GM21786 (cell line): ENCODE measurements around the gene HIF1A.
"Not testable (repeated sequence)": the region's sequence is repeated elsewhere in the genome, so short reads cannot be mapped to it uniquely, and the experiment has no call there.

Source experiments
- ATAC-seq: cut with Tn5 transposase; IDR thresholded peaks from one replicate; pipeline ENCODE4 v1.9.1; 2021; ENCODE audit not compliant: unreplicated experiment

The HIF1A gene

DNA sequence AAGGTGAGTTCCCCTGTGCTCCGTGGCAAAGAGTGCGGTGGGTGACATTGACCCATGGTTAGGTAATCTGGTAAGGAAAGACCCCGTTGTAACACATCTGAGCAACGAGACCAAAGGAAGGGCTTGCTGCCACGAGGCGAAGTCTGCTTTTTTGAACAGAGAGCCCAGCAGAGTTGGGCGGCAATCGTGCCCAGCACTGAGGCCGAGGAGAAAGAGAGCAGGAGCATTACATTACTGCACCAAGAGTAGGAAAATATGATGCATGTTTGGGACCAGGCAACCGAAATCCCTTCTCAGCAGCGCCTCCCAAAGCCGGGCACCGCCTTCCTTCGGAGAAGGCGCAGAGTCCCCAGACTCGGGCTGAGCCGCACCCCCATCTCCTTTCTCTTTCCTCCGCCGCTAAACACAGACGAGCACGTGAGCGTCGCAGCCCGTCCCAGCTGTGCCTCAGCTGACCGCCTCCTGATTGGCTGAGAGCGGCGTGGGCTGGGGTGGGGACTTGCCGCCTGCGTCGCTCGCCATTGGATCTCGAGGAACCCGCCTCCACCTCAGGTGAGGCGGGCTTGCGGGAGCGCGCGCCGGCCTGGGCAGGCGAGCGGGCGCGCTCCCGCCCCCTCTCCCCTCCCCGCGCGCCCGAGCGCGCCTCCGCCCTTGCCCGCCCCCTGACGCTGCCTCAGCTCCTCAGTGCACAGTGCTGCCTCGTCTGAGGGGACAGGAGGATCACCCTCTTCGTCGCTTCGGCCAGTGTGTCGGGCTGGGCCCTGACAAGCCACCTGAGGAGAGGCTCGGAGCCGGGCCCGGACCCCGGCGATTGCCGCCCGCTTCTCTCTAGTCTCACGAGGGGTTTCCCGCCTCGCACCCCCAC, at the start of gene HIF1A:
HIF1A (plus strand) TSS at position 684 of the 865 bp plus-strand sequence. CDS start 292 bp downstream, outside the sequence.
- ATAC-seq, result peak; percentile 87

DNA sequence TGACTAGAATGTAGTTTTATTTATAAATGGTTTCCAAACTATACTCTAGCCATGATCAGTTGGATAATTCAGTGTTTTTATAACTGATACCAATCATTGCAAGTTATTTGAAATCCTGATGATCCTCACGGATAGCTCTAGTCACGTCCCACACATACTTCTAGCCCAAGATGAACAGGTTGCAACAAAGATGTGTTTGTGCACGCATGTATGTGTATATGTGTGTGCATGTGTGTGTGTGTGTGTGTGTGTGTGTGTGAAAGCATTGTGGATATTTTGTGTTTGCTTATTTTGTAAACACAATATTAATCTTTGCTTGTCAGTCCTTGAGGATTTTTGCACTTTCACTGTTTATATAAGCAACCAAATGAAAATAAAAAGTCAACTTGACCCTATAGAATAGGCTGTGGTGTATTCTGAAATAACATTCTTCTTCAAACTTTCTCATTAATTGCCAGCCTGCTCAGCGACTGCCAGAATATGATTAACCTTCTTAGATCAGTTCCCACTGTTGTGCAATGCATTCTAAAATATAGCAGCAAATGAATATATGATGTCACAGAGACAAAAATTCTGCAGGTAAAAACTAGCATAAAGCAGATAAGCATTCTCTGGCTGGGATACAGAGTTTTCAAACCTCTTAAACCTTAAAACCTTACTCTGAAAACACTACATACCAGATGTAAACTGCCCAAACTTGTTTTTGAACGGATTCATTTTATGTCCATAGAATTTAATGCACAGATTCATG, 48.8 kb upstream of the HIF1A start:
- no peak for ATAC-seq

DNA sequence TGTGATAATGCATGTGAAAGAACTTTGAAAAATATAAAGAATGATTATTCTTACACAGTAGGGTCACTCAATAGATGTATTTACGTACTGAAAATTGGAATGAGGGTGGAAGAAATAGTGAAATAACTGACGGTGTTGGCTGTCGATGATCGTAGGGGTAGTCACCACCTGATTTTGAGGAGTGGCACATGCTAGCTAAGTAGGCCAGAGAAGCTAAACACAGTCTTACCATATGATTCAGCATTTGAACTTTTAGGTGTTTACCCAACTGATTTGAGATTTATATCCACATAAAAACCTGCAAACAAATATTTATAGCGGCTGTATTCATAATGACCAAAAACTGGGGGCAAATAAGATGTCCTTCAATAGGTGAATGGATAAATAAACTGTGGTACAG, 47.6 kb upstream of the HIF1A start:
- no peak for ATAC-seq

DNA sequence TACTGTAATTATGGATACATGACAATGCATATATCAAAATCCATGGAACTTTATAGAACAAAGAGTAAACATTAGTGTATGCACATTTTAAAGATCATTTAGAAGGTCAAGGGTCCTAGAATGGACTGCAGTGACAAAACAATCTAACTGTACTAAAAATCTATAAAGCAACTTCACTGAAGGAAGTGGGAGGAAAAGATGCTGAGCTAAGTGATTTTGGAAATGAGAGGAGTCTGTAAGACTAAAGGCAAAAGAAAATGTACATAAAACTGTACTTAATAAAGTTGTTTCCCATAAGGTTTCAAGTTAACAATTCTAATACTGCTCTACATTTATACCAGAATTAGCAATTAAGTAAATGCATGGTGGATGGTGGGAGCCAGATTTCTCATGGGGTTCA, 46.9 kb upstream of the HIF1A start:
- no peak for ATAC-seq

DNA sequence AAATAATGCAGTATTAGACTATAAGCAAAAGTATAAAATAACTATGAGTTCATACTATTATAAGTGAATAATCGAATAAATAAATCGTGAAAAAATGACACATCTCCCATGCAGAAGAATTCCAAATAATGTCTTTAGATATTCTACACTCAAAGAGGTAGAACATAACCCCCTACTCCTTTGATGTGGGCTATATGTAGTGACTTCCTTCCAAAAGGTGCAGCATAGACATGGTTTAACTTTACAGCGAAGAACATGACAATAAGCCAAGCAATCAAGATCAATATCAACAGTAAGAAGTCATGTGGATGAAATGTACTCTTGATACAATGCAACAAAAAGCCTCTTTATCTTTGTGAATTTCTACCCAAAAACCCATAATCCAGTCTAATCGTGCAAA, 46.0 kb upstream of the HIF1A start:
- ATAC-seq, result no peak

DNA sequence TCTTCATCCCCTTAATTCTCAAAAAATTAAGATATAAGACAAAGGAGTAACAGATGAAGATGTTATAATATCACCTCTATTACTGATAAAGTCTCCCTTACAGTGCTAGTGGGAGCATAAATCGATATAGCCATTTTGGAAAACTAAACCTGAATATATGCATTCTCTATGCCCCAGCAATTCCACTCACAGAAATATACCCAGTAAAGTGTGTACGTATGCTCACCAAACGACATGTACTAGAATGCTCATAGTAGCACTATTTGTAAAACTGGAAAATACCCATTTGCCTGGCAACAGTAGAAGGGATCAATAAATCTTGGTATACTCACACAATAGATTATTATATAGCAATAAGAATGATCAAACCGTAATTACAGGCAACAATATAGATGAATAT, 44.0 kb upstream of the HIF1A start:
- ATAC-seq, result no peak

DNA sequence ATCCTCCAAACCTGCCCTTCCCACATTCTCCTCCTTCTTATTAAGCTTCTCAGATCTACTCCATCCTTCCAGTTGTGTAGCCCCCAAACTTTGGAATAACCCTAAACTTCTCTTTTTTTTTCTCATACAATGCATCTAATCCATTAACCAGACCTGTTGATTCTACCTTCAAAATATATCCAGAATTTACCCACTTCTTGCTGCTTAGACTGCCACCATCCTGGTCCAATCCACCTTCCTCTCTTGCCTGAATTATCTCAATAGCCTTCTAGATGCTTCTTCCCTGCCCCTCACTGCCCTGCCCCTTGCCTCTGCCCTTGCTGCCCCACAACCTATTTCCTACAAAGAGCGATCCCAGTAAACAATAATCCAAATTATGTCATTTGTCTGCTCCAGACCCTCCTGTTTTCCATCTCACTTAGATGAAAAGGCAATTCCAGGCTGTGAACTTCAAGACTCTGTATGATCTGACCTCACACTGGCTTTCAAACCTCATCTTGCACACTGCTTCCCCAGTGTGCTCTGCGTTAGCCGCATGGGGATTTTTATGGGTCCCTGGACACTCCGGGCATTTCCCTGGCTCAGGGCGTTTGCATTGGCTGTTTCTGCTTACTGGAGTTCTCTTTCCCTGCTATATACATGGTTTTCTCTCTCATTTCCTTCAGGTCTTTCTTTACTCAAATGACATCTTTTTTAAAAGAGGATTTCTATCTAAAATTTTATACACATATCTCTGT, 42.6 kb upstream of the HIF1A start:
- no peak for ATAC-seq

DNA sequence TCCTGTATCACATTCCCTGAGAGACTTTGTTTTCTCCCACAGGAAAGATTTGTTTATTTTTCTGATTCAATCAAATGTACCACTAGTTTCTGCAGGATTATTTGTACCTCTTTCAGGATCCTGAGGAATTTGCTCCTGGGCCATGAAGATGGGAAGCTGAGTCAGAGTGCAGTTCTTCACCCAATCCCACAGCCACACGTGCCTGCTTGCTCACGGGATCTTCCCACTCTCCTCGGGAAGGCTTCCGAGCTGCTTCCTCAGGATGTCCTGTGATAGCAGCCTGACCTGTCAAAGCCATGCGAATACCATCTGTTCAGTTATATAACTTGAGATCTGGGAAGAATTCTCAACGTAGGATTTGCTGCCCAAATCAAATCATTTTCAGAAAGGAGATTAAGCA, 41.8 kb upstream of the HIF1A start:
- ATAC-seq, result no peak

DNA sequence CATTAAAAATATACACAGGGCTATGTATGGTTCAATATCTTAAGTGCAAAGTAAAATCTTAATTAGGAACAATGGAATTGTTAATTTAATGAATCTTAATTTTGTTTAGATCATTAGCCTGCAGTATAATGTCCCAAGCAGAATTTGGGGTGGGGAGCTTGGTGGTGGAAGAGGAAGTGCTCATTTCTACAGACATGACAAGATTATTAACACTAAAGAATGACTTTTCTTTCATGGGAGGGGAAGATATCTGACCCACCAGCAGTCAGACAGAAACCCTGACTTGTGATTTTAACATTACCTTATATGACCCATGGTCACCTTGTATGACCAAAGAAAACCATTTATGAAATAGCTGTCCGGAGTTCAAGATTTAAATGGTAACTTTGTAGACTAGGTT, 41.3 kb upstream of the HIF1A start:
- ATAC-seq, result no peak

DNA sequence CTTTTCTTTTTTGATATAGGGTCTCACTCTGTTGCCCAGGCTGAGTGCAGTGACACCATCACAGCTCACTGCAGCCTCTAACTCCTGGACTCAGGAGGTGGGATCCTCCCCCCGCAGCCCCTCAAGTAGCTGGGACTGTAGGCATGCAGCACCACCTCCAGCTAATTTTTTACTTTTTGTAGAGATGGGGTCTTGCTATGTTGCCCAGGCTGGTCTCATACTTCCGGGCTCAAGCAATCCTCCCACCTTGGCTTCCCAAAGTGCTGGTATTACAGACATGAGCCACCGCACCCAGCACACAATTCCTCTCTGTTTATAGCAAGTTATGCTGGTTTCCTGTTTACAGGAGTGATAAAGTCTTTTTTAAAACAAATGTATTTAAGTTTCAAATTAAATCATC, 39.5 kb upstream of the HIF1A start:
- no peak for ATAC-seq

DNA sequence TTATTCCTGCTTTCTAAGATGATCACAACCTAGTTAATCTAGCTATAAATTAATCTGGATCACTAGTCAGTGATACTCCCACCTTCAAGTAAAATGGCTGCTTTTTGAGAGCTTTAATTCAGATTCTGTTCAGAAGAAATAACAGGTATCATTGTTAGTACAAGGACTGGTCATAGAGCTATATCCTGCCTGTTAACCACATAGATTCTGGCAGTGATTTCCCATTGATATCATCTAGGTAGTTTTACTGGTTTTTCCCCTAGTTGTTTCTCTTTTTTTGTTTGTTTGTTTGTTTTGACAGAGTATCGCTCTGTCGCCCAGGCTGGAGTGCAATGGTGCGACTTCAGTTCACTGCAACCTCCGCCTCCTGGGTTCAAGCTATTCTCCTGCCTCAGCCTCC, 39.0 kb upstream of the HIF1A start:
- ATAC-seq, result no peak

DNA sequence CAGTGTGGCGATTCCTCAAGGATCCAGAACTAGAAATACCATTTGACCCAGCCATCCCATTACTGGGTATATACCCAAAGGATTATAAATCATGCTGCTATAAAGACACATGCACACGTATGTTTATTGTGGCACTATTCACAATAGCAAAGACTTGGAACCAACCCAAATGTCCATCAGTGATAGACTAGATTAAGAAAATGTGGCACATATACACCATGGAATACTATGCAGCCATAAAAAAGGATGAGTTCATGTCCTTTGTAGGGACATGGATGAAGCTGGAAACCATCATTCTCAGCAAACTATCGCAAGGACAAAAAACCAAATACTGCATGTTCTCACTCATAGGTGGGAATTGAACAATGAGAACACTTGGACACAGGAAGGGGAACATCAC, 37.2 kb upstream of the HIF1A start:
- ATAC-seq, result not testable (repeated sequence)

DNA sequence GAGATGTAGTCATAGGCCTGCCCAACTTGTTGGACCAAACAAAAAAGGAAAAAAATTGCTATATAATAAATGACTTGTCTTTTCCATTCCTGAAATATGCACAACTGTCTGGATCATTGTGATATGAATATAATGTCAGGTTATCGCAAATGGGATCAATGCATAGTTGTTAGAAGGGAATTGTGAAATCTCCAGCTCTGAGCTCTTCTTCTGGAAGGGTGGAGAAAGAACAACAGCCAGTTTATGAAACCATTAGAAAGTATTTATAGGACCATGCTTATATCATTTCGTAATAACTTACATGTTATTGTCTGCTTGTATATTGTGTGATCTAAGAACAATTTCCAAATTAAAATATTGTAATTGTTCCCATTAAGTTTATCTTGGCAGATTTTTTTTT, 35.7 kb upstream of the HIF1A start:
- no peak for ATAC-seq

DNA sequence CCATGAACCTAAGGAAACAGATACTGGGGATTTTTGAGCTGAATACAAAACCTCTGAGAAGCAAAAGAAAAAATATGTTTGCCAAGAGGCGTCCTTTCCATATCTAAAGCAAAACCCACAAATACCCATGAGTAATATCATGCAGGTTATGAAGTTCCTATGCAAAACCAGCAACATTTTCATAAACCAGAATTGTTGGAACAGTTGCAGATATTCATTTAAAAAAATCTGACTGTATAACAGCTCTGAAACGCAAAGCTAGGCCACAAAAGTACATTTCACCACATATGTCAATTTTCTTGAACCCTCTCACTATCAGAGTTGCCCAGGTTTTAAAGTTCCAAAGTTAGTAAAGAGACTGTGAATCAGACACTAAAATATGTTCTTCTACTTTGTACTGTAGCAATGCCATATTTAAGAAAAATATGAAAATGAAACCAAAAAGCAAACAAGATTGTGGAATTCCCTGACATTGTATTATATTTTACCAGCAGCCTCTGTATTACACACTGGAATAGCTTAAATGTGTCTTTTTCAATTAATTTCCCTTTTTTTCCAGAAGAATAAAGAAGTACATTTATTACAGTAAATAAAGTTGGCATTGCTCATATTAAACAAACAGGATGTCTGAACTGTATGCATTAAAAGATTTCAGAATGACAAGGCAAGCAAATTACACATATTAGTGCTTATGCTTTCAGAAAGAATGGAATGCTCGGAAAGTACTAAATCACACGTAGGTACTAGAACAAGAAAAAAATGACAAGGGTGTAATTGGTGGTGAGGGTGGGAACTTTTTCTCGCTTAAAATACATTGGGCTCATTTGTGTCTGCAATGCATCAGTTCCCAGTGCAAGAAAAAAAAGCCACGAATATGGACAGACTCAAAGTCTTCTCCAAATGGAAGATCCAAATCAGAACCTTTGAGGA, 33.6 kb upstream of the HIF1A start:
- peak; percentile 25 for ATAC-seq

DNA sequence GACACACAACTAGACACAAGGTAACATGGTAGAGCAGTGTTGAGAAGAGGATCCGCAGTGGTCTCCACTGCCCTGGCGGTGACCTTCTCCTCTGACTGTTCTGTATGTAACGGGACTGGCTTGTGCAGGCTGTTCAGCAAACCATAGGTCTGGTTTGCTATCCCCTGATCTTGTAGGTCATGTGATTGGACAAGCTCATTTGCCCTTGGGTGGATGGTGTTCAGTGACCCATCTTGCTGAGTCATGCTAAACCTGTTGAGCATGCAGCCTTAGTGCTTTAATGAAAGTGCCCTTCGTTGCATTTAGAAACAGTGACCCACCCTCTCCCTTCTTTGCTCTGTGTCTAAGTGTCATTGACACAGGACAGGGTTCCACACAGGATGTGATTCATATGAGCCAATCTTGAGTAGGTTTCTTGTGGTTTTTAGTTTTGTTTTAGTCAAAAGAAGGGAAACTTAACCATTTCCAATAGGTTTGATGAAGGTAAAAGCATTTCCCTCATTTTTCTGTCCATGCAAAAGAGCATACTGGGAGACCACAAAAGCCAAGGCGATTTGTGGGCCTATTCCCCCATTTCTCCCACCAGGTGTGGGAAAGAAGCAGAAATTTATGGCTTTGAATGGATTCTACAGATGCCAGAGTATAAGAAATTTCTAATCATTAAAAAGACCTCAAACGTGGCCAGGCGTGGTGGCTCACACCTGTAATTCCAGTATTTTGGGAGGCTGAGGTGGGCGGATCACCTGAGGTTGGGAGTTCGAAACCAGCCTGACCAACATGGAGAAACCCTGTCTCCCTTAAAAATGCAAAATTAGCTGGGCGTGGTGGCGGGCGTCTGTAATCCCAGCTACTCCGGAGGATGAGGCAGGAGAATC, 32.6 kb upstream of the HIF1A start:
- peak; percentile 82 for ATAC-seq

DNA sequence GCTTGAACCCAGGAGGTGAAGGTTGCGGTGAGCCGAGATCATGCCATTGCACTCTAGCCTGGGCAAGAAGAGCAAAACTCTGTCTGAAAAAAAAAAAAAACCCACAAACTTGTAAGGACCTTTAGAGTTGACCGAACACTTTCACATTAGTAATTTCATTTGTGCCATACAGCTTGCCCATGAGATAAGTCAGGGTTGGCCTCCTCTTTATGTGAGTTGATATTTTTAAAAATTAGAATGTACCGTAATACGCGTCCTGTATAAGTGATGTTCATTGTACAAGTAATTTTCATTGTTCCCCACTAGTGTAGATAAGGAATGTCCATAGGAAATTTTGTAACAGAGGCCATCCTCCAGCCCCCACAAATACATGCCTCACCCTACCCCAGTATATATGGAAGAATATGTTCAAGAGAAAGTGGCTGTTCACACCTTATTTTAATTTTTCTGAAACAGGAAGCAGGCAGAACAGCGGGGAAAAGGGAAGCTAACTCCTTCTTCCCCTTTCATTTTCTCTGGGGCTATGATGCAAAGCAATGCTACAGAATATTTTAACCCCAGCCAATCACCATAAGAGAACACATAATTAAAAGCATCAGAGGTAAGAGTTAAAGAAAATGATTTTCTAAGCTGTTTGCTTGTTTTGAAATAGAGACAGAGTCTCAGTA, 31.9 kb upstream of the HIF1A start:
- no peak for ATAC-seq

DNA sequence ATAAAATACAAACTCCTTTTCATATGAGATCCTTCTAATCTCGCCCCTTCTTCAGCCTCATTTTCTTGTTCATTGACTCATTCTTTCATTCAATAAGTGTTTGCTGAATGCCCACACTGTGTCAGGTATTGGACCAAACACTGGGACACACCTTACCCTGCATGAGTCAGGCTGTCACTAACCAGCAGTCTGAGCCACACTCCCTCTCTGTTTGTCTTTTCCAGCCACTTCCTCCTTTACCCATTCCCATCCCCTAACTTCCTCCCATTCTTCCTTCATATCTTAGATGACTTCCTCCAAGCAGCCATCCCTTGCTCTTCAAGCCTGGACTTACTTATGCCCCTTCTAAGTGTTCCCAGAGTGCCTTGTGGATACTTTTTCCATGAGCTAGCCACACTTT, 27.0 kb upstream of the HIF1A start:
- no peak for ATAC-seq

DNA sequence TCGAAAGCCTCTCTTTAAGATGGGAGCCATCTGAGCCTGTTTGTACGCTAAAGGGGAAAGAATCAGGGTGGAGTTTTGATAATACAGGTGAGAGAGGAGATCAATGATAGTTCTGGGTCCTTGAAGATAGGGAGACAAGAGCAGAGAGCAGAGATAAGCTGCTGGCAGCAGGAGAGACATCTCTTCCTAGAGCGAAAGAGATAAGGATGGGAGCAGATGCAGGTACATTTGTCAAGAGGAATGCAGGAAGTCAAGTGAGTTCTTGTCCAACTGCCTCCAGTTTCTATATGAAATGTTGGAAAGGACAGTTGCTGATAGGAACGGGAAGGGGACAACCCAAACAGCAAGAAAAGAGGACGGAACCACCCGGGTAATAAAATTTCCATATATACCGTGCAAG, 24.7 kb upstream of the HIF1A start:
- ATAC-seq, result no peak

DNA sequence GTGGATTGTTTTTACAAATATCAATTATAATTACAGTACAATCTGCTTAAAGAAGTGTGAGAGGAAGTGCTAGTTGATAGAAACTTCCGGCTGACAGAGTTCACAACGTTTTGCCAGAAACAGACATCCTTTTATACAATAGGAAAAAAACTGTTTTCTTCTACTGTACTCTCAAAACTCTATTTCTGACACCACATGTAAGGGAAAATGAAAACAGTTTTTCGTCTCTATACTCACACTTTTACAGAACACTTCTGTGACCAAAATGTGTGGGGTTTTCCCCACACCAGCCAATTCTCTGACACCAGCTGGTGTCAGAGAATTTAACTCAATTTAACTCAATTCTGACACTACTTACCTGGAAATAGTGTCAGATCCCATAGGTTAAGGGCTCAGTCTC, 24.2 kb upstream of the HIF1A start:
- ATAC-seq, result peak; percentile 88
